Measurements from ENCODE around the gene GLT6D1.

Gene GLT6D1

GRCh38 chr9:135678236-135679017 is 39.1 kb upstream of the GLT6D1 start:
- Histone ChIP-seq H3K27ac (replicated peaks) (no peak overlapping the region), H3K4me3 (replicated peaks; ENCODE audit: insufficient read depth, low read length) (no peak overlapping the region), H3K27me3 (ENCODE audit: insufficient read depth, poor library complexity, severe bottlenecking) (no peaks in the 10 kb centered on the region)
- no peak for DNase-seq (ENCODE audit: low read depth in 1 of 2, low spot score in 1 of 2)
- no peak for TF ChIP-seq CTCF (IDR thresholded peaks at IDR 0.05; ENCODE audit: insufficient read depth, low read length)

DNA sequence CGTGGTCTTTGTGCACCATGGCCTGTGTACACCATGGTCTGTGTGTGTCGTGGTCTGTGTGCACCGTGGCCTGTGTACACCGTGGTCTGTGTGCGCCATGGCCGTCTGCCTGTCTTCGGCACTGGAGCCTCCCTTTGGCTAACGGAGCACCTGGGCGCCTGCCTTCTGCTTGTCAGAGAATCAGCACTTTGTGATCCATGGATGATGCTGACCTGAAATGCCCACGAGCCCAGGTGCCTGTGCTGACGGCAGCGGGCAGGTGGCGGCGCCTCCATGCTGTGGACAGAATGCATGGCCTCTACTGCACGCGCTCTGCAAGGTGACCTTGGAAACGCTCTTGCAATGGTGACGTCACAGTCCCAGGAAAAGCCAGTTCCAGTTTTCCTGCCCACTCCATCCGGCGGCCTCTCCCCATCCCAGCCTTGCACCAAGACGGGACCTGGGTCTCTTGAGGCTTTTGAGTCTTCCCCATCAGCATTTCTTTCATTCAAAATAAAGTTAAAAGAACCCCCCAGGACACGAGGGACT is 38.4 kb upstream of the GLT6D1 start:
- no peak for TF ChIP-seq SPI1 (IDR thresholded peaks at IDR 0.05; ENCODE audit: borderline replicate concordance, low read depth)
- TF ChIP-seq CTCF (IDR thresholded peaks at IDR 0.05; ENCODE audit: insufficient read depth, low read length), result no peak
- TF ChIP-seq POLR2AphosphoS5 (IDR thresholded peaks at IDR 0.05; ENCODE audit: low read depth), result no peak
- Histone ChIP-seq H3K27me3 (ENCODE audit: insufficient read depth, poor library complexity, severe bottlenecking) (no peaks in the 10 kb centered on the region), H3K4me3 (replicated peaks; ENCODE audit: insufficient read depth, low read length) (no peak overlapping the region), H3K27ac (replicated peaks) (no peak overlapping the region)
- no peak for DNase-seq (ENCODE audit: low read depth in 1 of 2, low spot score in 1 of 2)

DNA sequence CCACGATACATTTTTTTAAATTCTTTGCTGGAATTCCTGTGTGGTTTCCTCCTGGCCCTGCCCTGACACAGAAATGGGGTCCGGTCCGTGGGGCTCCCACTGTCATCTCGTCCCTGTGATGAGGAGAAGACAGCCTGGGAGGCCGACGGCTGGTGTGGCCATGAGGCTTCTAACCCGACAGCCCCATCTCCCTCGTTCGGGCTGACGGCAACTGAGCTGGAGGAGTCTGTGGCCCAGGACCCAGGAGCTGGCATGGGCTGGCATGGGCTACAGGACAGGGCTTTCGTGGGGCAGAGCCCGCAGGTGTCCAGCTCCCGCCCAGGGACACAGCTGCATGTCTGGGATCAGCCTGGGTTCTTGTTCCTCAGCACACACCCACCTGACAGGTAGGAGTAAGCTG is 37.6 kb upstream of the GLT6D1 start:
- Histone ChIP-seq H3K27ac (replicated peaks) (no peak overlapping the region), H3K4me3 (replicated peaks; ENCODE audit: insufficient read depth, low read length) (no peak overlapping the region), H3K27me3 (ENCODE audit: insufficient read depth, poor library complexity, severe bottlenecking) (no peaks in the 10 kb centered on the region)
- TF ChIP-seq GABPA (IDR thresholded peaks at IDR 0.05; ENCODE audit: low read depth) (no peak), POLR2AphosphoS5 (IDR thresholded peaks at IDR 0.05; ENCODE audit: low read depth) (no peak), CTCF (IDR thresholded peaks at IDR 0.05; ENCODE audit: insufficient read depth, low read length) (no peak), SPI1 (IDR thresholded peaks at IDR 0.05; ENCODE audit: borderline replicate concordance, low read depth) (no peak)
- TF ChIP-seq, protein P1, sequence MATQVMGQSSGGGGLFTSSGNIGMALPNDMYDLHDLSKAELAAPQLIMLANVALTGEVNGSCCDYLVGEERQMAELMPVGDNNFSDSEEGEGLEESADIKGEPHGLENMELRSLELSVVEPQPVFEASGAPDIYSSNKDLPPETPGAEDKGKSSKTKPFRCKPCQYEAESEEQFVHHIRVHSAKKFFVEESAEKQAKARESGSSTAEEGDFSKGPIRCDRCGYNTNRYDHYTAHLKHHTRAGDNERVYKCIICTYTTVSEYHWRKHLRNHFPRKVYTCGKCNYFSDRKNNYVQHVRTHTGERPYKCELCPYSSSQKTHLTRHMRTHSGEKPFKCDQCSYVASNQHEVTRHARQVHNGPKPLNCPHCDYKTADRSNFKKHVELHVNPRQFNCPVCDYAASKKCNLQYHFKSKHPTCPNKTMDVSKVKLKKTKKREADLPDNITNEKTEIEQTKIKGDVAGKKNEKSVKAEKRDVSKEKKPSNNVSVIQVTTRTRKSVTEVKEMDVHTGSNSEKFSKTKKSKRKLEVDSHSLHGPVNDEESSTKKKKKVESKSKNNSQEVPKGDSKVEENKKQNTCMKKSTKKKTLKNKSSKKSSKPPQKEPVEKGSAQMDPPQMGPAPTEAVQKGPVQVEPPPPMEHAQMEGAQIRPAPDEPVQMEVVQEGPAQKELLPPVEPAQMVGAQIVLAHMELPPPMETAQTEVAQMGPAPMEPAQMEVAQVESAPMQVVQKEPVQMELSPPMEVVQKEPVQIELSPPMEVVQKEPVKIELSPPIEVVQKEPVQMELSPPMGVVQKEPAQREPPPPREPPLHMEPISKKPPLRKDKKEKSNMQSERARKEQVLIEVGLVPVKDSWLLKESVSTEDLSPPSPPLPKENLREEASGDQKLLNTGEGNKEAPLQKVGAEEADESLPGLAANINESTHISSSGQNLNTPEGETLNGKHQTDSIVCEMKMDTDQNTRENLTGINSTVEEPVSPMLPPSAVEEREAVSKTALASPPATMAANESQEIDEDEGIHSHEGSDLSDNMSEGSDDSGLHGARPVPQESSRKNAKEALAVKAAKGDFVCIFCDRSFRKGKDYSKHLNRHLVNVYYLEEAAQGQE (IDR thresholded peaks at IDR 0.05; ENCODE audit: insufficient replicate concordance, low read depth), result no peak
- no peak for DNase-seq (ENCODE audit: low read depth in 1 of 2, low spot score in 1 of 2)

DNA sequence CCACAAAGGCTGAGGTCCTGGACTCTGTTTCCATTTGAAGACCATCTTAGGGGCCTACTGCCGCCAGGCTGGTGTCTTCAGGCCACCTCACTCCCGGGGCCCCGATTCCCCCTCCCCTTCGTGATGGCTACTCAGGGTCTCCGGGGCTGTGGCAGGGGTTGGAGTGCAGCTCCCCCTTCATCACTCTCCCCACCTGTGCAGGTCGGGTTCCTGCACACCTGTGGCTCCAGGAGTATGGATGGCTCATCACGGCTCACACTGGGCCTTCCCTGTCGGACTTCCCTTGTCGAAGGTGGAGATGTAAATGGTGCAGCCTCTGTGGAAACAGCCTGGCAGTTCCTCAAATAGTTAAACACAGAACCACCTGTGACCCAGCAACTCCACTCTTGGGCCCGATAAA is 35.6 kb upstream of the GLT6D1 start:
- Histone ChIP-seq H3K4me3 (replicated peaks; ENCODE audit: insufficient read depth, low read length) (no peak overlapping the region), H3K27ac (replicated peaks) (no peak overlapping the region), H3K27me3 (ENCODE audit: insufficient read depth, poor library complexity, severe bottlenecking) (no peaks in the 10 kb centered on the region)
- no peak for TF ChIP-seq POLR2AphosphoS5 (IDR thresholded peaks at IDR 0.05; ENCODE audit: low read depth)
- TF ChIP-seq, protein P1 (IDR thresholded peaks at IDR 0.05; ENCODE audit: insufficient replicate concordance, low read depth), result no peak
- TF ChIP-seq GABPA (IDR thresholded peaks at IDR 0.05; ENCODE audit: low read depth), result no peak
- TF ChIP-seq SPI1 (IDR thresholded peaks at IDR 0.05; ENCODE audit: borderline replicate concordance, low read depth), result no peak
- no peak for TF ChIP-seq CTCF (IDR thresholded peaks at IDR 0.05; ENCODE audit: insufficient read depth, low read length)
- no peak for DNase-seq (ENCODE audit: low read depth in 1 of 2, low spot score in 1 of 2)
